GM18498 (cell line): ENCODE results near the gene C1QTNF9.
"Not testable (repeated sequence)": the region's sequence is repeated elsewhere in the genome, so short reads cannot be mapped to it uniquely, and the experiment has no call there.

Experiments
- ATAC-seq: cut with Tn5 transposase; IDR thresholded peaks from one replicate; pipeline ENCODE4 v1.9.1; 2021; ENCODE audit warnings: mild to moderate bottlenecking, moderate library complexity; ENCODE audit not compliant: unreplicated experiment

C1QTNF9 gene

DNA sequence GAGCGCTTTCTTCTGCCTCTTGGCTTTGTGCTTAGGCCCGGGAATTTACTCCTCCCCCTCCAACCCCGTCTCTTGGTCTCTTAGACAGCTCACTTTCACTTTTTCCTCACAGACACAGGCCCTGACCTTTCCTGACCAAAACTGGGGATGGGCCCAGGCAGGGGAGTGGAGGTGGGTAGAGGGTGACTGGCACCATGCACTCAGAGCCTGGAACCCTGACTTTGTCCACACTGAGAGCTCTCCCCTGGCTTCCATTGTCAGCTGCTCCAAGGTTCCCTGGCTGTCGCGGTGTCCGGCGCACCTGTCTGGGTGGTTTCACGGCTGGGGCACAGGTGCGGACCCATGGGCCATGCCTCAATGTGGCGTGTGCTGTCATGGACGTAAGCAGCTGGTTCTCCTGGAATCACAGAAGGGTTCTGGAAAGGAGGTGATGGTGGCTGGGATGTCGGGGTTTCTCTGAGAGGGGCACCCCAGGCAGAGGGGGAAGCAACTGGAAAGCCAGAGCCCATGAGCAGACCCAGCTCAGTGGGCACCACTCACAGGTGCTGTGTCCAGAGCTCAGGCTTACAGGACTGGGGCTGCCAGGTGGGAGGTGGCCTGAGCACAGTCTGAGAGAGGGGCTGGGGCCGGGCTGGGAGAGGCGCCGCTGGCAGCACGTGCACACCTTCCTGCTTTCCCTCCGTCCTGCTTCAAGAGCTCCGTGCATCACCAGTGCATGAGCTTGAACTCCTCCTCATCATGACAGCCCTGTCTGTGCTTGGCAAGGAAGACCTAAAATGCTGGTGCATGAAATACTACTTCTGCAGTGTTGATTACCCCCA, 28.0 kb upstream of the C1QTNF9 start:
- no peak for ATAC-seq

DNA sequence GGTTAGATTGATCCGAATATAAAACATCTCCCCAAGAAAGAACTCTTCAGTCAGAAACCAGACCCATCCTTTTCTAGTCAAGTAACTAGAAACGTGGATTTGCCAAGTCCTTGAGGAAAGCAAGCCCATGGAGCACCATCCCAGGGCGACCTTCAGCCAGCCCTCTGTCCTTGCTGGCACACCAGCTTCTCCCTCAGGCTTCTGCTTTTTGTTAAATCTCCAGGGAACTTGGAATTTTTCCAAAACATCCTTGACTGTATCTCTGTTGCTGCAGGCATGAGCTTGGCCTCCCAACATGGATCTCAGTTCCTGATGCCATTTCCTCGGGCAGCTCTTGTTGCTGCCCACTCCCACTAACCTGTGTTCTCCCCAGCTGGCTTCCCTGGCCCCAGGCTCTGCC, 27.1 kb upstream of the C1QTNF9 start:
- no peak for ATAC-seq

DNA sequence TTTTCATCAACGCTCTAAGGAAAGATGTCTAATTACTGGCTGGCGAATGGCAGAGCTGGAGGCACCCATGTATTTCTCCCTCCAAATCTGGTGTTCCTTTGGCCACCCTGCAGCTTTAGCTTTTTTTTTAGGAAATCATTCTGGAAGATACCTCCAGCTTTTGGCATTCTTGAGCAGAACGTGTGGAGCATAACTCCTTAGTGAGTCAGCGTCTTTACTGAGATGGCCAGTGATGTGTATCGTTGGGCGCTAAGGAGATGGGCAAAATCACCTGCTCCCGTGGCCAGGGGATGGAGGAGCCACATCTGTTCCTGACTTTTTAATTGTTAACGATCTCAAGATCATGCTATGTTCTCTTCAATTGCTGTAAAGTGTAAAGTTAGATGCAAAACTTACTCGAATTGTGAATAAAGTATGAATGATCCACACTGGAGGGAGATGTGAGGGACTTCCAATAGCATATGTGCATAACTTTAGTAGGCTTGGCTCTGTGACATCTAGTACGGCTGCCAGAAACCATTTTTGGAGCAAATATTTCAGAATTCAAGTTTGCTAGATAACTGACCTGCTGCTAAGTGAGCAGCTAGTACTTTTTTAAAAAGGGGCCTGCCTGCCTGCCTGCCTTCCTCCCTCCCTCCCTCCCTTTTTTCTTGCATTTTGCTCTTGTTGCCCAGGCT, 24.4 kb upstream of the C1QTNF9 start:
- no peak for ATAC-seq

DNA sequence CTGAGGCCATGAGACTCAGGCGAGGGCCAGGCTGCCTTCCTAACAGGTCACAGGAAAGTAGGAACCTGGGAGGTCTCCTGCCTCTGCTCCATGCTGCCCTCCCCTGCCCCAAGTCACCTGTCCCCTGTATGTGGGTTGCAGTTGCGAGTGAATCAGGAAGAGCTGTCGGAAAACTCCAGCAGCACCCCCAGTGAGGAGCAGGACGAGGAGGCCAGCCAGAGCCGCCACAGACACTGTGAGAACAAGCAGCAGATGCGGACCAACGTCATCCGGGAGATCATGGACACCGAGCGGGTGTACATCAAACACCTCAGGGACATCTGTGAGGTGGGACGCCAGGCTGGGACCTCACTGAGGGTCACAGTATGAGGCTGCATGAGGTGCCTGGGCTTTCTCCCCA, 22.8 kb upstream of the C1QTNF9 start:
- no peak for ATAC-seq

DNA sequence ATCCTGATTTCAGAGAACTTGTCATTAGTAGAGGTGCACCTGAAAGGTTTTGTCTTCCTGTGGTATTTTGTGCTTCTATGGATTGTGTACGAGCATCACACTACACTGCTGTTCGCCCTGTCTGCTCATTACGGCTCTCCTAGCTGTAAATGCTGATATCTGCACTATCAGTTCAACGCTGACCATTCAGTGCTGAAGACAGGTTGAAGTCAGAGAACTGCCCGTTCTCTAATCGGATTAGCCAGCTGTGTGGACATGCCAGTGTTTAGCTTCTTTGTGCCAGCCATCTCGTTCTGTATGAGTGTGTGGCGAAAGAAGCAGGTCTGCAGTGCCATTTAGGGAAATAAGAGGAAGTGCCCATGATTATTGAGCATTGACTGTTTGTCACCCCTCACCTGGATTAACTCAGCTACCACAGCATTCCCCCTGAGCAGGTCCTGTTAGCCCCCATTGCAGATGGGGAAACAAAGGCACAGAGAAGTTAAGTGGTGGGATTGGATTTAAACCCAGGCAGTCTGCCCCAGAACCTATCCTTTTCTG, 21.6 kb upstream of the C1QTNF9 start:
- no peak for ATAC-seq

DNA sequence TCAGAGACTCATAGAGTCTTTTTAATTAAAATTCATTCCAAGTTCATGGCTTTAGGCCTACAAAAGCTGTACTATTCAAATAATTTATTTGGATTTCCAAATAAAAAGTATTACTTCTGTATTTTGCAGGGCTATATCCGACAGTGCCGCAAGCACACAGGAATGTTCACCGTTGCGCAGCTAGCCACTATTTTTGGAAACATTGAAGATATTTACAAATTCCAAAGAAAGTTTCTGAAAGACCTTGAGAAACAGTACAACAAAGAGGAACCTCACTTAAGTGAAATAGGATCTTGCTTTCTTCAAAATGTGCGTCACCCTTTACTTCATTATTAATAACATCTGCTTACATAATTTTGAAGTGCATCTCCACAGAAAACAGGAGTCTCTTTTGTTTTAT, 20.5 kb upstream of the C1QTNF9 start:
- no peak for ATAC-seq

DNA sequence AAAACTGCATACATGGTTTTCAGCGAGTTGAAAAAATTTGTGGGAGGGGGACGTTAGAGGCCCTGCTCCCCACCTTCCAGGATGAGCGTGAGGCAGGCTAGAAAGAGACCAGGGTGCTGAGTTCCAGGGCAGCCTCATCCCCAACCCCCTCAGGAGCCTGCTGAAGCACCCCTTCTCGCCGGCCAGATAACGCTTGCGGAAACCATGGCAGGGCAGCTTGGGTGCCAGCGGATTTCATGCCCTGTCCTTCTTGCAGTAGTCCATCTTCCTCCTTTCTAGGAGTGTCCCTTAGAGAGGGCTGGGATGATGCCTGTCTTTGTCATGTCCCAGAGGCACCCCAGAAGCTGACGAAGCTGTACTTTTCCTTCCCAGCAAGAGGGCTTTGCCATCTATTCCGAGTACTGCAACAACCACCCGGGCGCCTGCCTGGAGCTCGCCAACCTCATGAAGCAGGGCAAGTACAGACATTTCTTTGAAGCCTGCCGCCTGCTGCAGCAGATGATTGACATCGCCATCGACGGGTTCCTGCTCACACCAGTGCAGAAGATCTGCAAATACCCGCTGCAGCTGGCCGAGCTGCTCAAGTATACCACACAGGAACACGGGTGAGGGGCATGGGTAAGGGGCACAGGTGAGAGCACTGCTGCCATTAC, 19.0 kb upstream of the C1QTNF9 start:
- no peak for ATAC-seq

DNA sequence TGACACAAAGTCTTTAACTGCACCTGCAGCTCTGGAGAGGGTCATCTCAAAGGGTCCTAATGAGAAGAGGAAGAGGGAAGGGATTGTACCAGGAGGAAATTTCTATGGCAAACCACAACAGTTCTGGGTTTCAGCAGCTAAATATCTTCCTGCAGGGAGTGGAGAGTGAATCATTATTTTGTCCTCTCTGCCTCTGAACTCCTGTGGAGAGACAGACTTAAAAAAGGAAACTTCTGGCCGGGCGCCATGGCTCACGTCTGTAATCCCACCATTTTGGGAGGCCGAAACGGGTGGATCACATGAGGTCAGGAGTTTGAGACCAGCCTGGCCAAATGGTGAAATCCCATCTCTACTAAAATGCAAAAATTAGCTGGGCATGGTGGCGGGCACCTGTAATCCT, 16.9 kb upstream of the C1QTNF9 start:
- ATAC-seq = no peak

DNA sequence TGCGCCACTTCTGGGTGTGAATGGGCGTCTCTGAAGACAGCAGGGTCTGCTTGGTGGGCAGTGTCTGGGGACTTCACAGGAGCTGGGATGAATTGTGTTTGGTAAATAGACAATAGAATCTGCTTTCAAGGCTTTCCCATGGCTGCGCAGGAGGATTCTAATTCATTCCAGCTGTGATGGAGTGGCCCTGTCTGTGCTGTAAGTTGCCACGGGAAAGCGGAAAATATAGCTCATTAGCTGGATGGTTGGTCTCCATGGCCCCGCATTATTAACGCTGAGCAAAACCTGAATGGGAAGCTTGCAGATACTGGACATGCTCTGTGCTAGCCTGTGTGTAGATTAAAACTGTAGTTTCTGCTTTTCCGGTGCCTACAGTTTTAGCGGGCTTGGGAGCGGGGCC, 15.6 kb upstream of the C1QTNF9 start:
- no peak for ATAC-seq

DNA sequence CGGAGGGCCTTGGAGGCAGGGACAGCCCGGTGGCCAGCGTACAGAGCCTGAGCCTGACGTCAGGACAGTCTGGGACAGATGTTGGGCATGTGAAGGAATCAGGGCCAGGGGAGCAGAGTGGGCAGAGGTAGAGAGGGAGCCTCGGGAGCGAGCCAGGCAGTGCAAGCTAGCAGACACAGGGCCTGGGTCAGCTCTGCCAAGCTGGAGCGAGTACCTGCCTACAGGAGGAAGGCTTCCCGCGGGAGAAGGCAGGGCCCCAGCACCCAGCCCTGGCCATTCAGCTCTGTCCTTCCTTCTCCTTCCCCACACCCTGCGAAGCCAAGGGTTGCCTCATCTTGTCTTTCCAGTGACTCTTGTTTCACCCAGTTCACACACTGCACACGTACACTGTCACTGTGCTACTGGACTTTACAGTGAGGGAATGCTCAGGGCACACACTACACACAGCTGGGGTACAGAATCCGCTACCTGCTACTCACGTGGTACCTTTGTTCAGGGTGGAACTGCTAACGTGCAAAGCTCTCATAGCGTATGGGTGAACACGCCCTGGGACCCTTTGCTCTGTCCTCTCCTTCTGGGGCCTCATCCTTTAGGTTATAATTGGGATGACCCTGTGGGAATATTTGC, 9.8 kb upstream of the C1QTNF9 start:
- no peak for ATAC-seq

DNA sequence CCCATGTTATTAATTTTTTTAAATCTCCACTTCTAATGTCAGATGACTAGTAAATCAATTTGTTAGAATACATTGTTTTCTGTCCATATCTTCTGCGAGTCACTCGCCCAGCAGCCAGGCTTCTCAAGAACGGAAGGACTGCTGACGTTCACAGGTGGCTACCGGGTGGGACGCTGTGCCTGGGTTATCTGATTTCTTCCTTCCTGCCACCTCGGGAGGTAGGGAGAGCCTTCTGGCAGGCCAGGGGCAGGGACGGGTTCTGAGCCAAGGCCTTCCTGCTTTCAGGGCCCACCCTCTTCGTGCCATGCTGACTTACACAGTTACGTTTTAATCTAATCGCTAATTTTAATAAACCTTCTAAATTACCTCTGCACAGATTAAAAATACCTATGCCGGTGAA, 7.9 kb upstream of the C1QTNF9 start:
- ATAC-seq = no peak

DNA sequence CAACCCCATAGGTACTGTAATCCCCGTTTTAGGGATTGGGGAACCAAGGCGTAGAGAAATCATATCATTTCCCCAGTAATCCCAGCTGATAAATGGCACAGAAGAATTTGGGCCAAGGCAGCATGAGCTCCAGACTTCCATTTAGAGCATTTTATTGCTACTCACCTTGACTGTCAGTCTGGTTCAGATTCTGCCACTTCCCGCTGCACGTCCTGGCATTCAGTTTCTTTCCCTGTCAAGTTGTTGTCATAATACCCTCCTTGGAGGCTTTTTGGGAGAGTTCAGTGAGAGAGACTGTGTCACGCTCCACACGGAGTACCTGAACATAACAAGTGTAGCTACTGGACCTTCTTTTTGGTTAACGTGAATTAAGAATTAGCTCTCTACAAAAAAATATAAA, 7.5 kb upstream of the C1QTNF9 start:
- ATAC-seq = no peak

DNA sequence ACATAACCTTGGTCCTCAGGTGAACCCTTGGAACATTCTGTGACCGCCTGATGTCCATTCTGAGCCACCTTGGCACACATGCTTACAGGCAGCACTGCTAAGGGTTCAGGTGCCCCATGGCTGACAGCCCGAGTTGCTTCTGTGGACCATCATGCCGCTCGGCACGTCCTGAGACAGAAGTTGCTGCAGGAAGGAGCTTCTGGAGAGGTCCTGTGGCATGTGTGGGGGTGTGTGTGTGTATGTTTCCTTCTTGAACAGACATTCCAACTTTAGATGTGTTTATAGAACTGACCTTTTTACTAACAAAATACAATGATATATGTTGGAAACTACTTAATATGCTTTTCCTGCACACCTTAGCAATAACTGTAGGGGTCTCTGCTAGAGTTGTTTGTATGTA, 4.8 kb upstream of the C1QTNF9 start:
- ATAC-seq = no peak

DNA sequence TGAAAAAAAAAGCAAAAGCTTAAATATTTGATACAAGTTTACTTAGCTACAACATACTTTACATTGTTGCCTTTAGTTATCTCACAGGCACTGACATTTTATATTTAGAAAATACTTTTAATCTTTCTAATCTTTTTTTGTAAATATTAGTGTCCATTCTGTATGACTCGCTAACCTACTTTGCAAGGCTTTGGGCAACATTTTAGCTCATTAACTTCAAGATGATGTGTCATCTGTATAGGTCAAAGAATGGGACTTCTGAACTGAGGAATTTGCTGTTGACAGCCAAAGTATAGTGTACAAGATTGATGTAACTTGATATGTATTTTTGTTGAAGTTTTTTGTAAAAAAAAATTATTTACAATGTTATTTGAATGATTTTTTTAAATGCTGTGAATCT, 2.7 kb upstream of the C1QTNF9 start:
- ATAC-seq = no peak

DNA sequence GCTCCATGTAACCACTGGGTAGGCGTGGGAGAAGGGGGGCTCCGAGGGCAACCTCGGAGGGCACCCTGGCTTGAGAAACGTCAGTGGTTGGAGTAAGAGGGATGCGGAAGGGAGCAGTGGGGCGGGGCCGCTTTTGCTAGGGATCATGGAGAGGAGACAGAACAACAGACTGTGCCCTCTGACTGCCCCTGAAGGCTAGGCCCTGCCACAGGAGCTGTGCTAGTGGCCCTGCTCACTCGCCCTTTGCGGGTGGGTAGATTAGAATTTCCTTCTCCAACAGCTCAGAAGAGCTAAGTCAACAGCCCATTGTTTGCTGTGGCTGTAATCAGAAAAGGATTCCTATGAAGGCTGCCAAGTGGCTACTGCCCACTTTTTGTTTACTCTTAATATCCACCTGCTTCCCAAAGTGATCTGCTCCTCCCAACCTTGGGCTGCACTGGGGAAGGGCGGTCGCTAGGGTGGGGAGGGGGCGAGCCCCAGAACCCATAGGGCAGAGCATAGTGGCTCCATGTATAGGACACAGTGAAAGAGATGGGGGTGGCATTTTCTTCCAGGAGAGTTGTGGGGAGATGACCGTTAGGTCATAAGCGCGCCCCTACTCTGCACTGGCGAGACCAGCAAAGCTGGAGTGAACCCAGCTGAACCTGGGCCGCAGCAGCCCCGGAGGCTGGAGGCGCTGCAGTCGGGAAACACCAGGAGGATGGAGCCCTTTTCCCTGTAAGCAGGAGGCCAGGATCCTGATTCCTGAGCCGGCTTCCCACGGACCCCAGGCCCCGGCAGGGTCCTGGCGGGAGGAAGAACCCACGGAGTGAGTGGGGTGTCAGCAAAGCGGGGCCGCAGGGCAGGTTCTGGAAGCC, 1.9 kb upstream of the C1QTNF9 start:
- no peak for ATAC-seq

DNA sequence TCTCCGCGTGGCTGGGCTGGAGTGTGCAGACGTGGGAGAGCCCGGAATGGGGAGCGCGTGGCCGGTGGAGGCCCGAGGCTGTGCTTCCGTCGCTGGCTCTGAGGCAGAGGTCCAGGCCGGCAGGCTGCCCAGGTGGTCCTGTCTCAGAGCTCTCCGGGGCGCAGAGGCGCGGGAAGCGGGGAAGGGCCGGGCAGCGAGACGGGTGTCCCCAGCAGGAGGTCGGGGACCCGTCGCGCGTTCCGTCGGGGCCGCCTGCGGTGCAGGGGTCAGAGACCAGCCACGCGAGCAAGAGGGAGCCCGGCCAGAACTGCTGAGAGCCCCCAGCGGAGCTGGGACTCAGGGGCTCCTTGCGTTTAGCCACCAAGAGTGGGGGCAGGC, 1.3 kb upstream of the C1QTNF9 start:
- no peak for ATAC-seq

DNA sequence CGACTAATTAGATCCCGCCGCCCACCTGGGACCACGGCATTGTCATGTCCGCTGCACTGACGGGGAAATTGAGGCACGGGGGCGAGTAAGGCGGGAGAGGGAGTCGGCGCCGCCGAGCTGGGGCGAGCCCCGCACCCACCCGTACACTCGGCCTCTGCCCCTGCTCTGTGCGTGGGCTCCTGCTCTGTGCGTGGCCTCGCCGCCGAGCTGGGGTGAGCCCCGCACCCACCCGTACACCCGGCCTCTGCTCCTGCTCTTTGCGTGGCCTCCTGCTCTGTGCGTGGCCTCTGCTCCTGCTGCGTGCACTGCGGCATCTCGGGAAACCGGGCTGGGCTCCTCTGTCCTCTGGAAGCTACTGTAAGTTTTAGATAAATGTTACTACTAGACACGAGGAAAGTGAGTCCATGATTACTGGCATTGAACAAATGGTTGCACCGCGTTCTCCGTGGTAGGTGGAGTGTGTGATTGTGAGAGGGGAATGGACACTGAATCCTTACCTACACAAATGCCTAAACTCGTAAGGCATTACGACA, 826 bp upstream of the C1QTNF9 start:
- ATAC-seq = no peak

DNA sequence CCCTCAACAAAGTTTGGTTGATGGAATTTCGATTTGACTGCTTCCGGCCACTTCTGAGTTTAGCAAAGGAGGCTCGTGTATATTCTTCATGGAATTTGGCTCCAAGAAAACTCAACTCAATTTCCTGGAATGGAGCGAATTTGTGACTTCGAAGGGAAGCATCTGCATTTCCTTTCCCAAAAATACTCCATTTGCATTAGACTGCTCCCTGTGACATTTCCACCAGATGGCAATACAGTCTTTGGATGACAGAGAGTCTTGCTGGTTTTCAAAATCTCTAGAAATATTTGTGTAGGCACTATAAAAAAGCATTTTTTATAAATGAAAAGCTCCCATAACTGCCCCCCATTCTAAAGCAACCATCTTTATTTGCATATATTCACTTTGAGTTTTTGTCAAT, 4.1 kb downstream of the C1QTNF9 start:
- ATAC-seq = no peak

DNA sequence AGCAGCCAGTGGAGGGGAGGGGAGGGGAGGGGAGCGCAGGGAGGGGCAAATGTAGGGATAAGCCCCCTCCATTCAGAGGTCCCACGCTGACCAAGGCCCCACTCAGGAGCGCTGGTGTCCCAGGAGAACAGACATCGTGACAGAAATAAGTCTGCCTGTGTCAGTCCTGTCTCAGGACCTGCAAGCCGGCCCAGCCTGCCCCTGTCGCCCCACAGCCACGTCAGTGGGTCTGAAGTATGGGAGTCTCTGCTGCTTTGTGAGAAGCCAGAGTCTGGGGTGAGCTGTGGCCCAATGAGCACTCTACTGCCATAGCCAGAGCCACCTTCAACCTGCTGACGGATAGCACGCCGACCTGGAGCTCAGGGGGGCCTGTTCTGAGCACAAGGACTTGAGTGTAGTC, 8.5 kb downstream of the C1QTNF9 start:
- ATAC-seq = not testable (repeated sequence)

DNA sequence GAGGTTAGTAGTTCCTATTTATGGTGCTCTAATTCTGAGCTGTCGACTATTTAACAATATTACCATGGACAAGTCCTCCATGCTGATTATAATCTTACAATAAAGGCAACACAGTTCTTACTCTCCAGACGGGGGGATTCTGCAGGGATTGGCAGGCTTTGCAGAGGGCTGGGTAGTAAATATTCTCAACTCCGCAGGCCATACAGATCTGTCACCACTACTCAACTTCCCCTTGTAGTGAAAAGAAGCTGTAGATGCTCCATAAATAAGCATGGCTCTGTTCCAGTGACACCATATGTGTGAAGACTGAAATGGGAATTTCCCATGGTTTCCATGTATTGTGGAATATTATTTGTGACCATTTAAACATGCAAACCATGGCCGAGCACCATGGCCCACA, 9.5 kb downstream of the C1QTNF9 start:
- not testable (repeated sequence) for ATAC-seq
